Measurements from ENCODE around the gene ART1.
"Not testable (repeated sequence)": the region's sequence is repeated elsewhere in the genome, so short reads cannot be mapped to it uniquely, and the experiment has no call there.

ART1 gene

DNA sequence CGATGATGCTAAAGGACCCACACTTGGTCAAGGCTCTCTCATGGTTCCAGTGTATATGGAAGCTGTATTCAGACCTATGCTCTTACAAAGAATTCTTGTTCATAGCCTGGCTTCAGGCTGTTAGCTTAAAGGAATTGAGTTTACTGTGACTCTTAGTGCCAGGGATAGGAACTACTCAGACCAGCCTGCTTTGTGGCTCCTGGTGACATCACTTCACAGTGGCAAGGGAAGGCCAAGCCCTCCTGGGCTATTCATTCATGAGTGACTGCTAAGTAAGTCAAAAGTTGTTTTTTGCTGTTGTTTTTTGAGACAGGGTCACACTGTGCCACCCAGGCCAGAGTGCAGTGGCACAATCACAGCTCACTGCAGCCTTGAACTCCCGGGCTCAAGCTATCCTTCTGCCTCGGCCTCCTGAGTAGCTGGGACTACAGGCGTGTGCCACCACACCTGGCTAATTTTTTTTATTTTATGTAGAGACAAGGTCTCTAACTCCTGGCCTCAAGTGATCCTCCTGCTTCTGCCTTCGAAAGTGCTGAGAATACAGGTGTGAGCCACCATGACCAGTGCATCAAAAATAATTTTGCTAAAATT lies 12.8 kb upstream of the ART1 start:
- DNase-seq, result no peak

DNA sequence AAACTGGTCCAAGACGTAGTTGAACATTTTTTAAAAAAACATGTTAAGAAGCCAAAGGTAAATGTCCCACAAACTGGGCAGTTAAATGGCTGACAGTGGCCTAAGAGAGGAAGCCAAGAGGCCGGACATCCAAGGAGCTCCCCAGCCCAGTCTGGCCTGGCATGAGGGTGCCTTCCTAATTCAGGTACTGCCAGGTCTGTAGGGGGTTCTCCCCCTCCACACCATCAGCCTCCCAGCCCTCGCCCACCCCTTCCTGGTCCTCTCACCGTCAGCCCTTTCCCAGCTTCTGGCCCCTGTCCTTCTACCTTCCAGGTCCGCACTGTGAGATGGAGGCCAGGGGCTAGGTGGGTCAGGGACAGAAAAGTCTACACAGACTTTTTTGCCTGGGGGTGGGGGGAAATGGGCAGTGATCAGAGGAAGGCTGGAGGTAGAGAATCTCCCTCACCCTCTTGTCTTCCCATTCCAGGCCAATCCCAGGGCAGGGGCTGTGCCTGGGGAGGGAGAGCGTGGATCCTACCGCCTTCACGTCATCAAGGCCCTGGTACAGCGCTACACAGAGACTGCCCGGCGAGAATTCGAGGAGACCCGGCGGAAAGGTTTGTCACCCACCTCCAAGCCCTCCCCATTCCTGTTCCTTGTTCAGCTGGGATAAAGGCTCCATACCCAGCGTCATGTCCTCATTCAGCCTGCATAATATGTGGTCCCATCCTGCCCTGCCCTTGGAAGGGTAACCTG lies 9.1 kb upstream of the ART1 start:
- DNase-seq, result no peak

DNA sequence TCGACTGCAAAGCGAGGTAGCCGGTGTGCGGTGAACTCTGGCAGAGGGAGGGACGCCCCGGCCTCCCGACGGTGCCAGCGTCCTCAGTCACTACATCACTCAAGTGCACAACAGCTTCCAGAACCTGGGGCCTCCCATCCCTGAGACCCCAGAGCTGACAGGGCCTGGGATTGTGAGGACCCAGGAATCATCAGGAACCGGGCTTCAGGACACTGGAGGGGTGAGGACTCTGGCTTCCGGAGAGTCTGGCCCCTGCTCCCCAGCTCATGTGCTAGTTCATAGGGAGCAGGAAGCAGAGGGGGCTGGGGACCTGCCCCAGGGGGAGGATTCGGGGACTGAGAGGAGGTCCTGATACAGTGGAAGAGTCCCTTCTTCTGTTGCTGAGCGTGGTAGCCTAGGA lies 7.7 kb upstream of the ART1 start:
- no peak for DNase-seq

DNA sequence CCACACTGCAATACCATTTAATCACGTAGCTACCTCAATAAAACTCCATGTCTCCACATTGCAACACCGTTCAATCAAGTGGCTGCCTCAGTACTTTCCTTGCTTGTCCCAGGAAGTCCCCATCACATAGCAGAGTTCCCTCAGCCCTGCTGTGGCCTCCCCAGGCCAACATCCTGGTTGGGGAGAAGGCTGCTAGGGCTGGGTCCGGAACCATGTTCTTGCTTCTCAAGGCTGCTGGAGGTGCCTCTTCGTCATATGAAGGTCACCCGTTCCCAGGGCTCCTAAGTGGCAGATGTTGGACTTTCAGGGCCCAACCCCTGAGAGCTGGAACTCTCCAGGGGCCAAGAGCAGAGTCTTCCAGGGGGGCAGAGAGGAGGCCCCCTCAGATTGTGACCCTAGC lies 6.4 kb upstream of the ART1 start:
- DNase-seq, result no peak

DNA sequence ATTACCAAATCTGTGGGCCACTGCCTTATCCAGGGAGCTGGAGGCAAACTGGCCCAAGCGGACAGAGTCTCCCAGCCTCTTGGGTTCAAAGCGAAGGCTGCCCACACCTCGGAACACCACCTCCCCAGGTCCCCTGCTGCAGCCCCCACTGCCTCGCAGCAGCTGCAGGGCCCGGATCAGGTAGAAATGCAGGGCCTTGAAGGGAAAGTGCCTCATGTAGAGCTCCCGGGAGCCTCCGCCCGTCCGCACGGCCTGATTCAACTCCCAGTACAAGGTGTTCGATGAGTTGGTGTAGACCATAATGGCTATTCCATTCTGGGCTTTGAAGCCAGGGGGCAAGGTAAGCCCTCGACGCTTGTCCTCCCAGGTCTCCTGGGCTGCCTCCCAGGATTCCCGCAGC lies 5.1 kb upstream of the ART1 start:
- no peak for DNase-seq

DNA sequence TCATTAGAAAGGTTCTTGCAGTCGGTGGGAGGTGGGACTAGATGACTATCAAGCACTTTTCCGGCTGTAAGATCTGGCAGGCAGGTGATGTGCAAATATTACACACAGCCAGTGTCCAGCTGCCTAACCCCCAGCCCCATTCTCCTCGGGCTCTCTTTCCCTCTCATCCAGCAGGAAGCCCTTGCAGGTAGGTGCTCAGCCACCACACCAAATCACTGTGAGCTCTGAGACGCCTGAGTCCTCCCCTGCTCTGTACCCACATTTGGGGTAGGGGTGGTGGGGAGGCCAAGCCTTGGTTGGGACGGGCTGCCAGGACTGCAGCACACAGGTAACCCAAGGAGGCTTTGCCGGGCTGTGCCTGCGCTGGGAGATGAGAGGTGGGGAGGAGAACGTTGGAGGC lies 3.7 kb upstream of the ART1 start:
- DNase-seq, result no peak

DNA sequence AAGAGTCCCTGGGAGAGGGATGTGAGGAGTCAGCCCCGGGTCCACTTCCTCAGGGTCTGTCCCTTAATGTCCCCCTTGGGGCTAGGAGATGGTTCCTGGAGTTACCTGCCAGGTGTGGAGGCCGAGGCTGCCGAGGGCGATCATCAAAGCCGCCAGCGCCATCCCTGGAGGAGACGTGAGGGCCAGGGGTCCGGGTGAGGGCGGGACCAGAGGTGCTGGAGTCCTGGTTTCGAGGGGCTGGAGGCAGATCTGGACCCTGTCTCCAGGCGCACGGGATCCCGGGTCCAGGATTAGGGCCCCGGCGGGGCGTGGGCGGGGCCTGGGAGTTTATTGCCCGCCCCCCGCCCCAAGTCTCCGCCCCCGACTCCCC lies 3.2 kb upstream of the ART1 start, which contains the start of gene ART5:
TSS of gene ART5 (minus strand) at position 292 of the 370 bp plus-strand sequence. CDS start at position 162, 130 bp downstream.
- no peak for DNase-seq

DNA sequence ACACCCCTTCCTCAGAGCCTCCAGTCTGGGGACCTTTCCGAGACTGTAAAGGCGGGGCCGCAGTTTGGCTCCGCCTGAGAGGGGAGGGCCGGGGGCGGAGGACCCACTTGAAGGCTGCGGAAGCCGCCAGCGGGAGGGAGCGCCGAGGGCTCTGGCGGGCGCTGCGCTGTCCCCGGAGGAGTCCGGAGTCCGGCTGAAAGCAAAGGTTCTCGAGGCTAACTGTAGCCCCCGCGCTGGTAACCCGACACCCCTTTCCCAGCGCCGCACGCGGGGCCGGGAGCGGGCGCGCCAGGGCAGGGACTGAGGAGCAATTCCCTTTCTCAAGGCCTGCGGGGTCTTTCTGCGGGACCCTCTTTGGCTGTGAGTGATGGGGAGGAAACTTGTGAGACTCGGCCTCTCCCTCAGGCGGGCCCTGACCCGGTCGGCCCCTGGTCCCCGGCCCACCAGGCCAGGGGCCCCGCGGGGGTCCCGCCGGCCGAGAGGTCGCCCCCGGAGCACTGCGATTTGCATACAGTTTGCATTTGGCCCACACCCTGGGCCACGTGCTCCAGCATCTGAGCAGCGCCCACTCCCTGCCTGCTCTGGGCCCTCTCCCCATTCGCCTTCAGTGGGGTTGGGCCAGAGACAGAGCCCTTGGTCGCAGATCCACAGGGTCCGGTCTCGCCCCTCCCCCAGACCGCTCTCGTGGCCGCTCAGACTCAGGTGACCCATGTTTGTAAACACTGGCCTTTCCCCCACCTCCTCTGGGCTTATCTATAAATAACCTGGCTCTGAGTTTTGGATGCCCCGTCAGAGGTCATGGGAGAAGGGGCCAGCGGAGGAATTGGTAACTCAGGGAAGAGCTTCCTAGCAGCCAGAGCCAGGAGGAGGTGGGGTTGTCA lies 2.6 kb upstream of the ART1 start:
- DNase-seq, result peak; percentile 52

DNA sequence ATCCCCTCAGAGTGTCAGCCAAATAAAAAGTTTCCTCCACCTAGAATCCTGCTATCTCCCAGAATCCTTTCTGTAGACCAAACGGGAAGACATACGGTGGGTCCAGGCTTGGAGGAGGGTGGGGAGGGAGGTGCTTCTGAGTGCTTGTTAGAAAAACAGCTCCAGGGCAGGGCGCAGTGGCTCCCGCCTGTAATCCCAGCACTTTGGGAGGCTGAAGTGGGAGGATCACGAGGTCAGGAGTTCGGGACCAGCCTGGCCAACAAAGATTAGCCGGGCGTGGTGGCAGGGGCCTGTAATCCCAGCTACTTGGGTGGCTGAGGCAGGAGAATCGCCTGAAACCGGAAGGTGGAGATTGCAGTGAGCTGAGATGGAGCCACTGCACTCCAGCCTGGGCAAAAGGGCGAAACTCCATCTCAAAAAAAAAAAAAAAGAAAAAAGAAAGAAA lies 1.8 kb upstream of the ART1 start:
- DNase-seq, result not testable (repeated sequence)

DNA sequence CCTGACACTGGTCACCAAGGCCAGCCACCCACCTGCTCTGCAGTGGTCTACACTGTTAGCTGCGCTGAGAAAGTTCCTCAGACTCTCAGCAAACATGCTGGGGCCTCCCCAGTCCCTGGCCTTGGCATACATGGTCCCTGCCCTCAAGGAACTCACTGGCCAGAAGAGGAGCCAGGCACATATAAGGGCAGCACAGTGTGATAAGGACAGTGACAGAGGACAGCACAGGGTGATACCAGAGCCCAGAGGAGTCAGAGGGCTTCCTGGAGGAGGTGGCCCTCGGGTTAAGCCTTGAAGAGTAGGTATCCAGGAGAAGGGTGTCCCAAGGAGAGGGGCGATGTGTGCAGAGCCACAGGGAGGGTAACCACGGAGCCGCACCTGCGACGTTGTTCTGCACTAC lies 624 bp downstream of the ART1 start:
- no peak for DNase-seq

DNA sequence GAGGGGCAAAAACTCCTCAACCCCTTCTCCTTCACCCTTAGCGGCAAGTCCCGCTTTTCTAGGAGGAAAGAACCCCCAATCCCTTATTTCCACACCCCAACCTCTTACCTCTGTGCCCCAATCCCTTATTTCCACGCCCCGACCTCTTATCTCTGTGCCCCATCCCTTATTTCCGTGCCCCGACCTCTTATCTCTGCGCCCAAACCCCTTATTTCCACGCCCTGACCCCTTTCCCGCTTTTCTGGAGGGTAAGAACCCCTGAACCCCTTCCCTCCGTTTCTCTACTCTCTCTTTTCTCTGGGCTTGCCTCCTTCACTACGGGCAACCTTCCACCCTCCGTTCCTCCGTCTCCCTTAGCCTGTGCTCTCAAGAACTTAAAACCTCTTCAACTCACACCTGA lies 3.9 kb downstream of the ART1 start:
- DNase-seq, result not testable (repeated sequence)

DNA sequence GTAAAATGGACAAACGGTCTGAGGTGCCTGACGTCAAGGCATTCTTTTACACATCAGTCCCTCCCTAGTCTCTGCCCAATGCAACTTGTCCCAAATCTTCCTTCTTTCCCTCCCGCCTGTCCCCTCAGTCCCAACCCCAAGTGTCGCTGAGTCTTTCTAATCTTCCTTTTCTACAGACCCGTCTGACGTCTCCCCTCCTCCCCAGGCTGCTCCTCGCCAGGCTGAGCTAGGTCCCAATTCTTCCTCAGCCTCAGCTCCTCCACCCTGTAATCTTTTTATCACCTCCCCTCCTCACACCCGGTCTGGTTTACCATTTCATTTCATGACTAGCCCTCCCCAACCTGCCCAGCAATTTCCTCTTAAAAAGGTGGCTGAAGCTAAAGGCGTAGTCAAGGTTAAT lies 4.4 kb downstream of the ART1 start:
- DNase-seq, result not testable (repeated sequence)

DNA sequence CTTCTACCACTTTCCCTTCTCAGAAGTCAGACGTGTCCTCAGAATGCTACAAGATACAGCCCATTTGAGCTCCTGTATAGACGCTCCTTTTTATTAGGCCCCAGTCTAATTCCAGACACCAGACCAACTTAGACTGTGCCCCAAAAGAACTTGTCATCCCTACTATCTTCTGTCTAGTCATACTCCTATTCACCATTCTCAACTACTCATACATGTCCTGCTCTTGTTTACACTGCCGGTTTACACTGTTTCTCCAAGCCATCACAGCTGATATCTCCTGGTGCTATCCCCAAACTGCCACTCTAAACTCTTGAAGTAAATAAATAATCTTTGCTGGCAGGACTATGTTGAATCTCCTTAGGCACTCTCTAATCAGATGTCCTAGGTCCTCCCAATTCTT lies 7.6 kb downstream of the ART1 start:
- not testable (repeated sequence) for DNase-seq

DNA sequence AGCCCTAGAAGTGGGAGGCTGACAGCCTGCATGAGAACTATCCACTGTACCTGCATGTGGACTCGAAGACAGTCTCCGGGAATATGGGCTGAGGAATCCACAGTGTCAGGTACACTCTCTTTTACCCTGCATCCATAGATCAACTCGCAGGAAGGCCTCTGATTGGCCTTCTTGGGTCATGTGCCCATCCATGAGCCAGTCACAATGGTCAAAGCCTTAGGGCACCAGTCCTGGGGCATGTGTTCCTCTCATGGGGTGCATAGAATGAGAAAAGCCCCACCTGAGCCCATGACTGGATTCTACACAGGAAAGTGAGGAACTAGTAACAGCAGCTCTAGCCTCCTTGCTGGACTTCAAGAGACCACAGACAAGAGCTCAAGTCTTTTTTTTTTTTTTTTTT lies 10.6 kb downstream of the ART1 start:
- no peak for DNase-seq

DNA sequence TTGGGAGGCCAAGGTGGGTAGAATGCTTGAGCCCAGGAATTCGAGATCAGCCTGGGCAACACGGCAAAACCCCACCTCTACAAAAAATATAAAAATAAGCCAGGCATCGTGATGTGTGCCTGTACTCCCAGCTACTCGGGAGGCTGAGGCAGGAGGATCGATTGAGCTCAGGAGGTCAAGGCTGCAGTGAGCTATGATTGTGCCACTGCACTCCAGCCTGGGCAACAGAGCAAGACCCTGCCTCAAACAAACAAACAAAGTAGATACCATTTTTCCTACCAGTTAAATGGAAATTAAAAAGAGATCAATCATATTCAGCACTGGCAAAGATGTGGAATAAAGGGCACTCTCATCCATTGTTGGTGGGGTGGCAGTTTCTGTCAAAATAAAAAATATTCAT lies 12.4 kb downstream of the ART1 start:
- not testable (repeated sequence) for DNase-seq

DNA sequence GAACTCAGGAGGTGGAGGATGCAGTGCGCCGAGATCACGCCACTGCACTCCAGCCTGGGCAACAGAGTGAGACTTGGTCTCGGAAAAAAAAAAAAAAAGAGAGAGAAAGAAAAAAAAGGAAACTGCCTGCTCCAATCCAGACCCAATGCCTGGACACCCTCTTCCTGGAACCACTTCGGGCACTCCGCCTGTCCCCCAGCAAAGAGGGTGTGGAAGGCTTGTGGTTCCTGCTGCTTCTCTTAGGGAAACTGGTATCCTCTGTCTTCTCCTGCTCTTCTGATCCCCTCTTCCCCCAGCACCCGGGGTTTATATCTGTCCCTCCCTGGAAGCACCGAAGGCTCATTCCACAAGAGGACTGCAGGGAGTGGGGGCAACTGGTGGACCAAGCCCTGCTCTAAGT lies 13.3 kb downstream of the ART1 start:
- no peak for DNase-seq

DNA sequence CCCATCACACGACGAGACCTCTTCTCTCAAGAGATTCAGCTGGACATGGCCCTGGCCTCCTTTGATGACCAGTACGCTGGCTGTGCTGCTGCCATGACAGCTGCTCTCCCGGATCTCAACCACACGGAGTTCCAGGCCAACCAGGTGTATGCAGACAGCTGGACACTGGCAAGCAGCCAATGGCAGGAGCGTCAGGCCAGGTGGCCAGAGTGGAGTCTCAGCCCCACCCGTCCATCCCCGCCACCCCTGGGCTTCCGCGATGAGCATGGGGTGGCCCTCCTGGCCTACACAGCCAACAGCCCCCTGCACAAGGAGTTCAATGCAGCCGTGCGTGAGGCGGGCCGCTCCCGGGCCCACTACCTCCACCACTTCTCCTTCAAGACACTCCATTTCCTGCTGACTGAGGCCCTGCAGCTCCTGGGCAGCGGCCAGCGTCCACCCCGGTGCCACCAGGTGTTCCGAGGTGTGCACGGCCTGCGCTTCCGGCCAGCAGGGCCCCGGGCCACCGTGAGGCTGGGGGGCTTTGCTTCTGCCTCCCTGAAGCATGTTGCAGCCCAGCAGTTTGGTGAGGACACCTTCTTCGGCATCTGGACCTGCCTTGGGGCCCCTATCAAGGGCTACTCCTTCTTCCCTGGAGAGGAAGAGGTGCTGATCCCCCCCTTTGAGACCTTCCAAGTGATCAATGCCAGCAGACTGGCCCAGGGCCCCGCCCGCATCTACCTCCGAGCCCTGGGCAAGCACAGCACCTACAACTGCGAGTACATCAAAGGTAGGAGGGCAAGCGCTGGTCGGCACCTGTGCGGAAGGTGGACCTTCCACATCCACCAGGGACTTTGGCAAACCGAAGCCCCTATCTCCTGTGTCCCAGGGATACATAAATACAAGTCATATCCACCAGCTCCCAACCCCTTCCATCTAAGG lies 14.9 kb downstream of the ART1 start:
- DNase-seq, result no peak

DNA sequence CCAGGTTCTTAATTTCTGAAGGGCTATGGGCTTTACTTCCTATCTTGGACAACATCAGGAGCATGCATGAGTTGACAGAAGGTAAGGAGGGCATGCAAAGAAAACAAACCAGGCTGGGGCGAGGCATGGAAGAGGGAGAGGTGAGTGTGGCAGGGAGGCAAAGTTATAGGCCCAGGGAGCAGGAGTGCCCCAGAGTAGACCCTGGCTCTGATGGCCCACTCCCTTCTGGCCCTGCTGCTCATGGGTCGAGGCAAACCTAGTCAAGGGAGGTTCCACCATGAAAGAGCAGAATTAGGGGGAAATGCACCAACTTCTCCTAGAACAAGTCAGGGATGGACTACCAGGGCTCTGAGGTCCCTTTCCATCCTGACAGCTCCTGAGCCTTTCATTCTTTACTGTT lies 16.0 kb downstream of the ART1 start:
- DNase-seq, result no peak

DNA sequence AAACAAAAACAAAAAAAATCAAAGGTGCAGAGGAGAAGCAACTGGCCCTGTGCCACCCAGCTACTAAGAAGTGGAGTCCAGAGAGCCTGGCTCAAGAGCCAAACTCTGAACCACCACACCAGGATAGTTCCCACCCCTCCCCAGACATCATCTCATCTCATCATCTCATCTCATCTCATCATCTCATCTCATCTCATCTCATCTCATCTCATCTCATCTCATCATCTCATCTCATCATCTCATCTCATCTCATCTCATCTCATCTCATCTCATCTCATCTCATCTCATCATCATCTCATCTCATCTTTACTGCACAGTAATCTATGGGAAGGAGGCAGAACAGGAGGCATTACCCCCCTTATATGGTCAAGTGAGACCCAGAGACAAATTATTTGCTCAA lies 17.9 kb downstream of the ART1 start:
- no peak for DNase-seq

DNA sequence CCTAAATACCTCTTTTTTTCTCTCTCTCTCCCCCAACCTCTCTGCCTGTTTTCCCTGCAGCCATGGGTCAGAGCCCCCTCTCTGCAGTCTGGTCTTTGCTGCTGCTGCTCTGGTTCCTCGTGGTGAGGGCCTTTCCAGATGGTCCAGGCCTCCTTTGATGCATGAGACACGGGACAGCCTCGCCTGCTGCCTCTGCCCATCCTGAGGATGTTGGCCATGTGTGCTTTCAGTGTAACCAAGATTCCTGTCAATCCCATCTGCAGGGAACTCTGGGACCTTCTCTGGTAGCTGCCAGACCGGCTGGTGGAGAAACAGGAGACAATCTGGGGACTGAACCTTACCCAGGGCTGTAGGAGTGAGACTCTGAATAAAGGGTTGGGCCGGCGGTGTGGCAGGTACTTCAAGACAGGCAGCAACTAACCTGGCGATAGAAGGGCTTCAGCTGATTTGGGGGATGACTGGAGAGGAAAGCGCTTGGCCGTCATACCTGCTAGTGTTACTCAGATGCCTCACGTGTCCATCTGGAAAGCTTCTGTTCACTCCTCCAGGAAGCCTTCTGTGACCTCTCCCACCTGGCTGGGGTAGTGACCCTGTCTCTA lies 19.2 kb downstream of the ART1 start:
- DNase-seq, result no peak

DNA sequence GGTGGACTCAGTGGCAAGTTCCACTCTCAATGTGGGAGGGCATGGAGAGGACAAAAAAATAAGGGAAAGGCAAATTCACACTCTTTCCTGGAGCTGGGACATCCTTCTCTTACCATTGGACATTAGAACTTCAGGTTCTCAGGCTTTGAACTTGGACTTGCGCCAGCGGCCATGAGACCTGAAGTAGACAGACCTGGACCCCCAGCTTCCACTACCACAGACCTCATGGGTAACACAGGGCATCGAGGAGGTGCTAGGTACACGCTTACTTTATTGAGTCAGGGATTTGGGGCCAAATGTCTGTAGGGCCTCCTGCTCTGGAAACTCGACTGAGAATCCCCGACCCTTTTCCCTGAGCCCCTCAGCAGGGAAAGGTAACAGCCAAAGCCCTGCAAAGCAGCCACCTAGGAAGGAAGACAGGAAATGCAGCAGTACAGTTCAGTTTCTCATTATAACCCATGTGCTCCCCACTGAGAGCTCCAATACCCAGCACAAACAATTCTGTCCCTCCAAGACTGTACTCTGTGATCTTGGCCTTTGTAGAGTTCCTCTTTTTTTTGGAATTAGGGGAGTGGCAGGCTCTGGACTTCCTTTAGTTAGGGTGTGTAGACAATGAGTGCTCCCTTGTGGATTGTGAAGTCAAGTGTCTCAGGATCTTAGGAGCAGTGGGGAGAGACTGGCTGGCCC lies 20.6 kb downstream of the ART1 start:
- DNase-seq, result no peak

All from central memory CD4-positive, alpha-beta T cell (primary cell).